GM12873 (cell line): Measurements from ENCODE around the gene GLIS1.

Source experiments
- TF ChIP-seq, protein P1 (sequence below): IDR thresholded peaks from 2 replicates; pipeline ENCODE4 v1.5.1; 2012; ENCODE audit warnings: low read depth, mild to moderate bottlenecking, moderate library complexity, low read length, control low read depth; ENCODE audit not compliant: insufficient read depth; ENCODE audit errors: missing control alignments

Gene GLIS1

DNA sequence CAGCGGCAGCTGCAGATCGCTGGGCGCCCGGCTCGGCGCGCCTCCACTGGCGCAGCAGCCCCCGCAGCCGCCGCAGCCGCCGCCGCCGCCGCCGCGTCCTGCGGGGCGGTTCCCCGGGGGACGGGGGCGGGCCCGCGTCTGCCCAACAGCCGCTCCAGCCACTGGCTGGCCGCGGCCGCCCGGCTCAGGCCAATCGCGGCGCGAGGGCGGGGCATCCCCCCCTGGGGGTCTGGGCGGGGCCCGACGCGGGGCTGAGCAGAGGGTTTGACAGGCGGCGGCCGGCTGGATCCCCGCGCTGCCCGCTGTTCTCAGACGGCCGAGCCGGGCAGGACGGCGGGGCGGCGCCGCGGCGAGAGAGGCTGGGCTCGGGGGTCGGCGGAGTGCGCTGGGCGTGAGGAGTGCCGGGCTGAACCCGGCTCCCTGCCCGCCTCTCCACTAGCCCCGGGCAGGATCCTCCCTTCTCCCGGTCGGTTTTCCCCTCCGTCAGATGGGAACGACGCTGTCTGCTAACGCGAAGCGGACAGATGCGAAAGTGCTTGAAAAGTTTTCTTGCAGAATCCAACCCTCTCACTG lies at the start of gene GLIS1:
Gene GLIS1 (minus strand): TSS at position 56 of the 573 bp plus-strand sequence. CDS start 1,100 bp downstream, outside the sequence.
- TF ChIP-seq, protein P1, sequence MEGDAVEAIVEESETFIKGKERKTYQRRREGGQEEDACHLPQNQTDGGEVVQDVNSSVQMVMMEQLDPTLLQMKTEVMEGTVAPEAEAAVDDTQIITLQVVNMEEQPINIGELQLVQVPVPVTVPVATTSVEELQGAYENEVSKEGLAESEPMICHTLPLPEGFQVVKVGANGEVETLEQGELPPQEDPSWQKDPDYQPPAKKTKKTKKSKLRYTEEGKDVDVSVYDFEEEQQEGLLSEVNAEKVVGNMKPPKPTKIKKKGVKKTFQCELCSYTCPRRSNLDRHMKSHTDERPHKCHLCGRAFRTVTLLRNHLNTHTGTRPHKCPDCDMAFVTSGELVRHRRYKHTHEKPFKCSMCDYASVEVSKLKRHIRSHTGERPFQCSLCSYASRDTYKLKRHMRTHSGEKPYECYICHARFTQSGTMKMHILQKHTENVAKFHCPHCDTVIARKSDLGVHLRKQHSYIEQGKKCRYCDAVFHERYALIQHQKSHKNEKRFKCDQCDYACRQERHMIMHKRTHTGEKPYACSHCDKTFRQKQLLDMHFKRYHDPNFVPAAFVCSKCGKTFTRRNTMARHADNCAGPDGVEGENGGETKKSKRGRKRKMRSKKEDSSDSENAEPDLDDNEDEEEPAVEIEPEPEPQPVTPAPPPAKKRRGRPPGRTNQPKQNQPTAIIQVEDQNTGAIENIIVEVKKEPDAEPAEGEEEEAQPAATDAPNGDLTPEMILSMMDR = no peak

DNA sequence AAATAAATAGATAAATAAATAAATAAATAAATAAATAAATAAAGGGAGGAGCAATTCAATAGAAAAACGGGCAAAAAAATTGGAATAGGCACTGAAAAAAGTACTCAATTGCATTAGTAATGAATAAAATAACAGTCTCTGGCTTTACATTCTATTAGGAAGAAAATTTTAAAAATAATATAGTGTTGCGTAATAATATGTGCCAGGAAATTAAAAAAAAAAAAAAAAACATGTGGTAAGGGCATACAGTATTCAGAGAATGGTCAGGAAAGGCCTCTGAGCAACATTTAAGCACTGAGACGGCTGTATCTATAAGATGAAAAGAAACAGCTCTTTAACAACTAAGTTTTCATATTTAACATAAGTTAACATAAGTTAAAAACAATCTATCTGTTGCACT lies 48.7 kb upstream of the GLIS1 start:
- TF ChIP-seq, protein P1 = no peak

DNA sequence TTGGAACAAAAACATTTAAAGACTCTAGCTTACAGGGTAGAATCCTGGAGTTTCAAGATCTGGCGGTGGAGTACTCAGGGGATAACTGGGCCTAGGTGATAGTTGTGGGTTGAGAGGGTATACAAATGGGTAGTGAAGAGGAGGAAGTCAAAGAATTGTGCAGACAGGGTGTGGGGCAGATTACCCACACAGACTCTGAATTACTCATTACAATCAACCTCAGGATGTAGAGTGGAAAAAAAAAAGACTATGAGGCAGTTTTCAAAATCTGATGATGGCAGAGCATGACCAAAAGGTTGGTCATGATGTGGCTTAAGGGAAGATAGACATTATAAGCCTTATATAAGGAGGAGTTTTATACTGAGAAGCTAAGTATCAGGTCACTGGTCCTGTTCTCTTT lies 44.1 kb upstream of the GLIS1 start:
- TF ChIP-seq, protein P1 = no peak

DNA sequence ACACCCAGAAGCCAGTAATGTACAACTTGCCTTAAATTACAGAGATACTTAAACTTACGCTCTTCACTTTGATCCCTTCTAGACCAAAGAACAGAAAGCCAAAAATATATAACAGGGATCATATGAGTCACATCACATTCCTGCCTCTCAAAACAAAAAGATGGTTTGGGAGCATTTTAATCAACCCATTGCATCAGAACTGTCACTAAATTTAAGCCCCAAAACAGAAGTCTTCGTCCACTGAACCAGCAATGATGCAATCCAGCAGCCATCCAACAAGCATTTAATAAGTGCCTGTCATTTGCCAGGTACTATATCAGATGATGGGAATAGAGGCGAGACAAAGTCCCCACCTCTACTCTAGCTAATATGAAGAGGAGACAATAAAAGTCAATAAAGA lies 42.7 kb upstream of the GLIS1 start:
- TF ChIP-seq, protein P1 = no peak

DNA sequence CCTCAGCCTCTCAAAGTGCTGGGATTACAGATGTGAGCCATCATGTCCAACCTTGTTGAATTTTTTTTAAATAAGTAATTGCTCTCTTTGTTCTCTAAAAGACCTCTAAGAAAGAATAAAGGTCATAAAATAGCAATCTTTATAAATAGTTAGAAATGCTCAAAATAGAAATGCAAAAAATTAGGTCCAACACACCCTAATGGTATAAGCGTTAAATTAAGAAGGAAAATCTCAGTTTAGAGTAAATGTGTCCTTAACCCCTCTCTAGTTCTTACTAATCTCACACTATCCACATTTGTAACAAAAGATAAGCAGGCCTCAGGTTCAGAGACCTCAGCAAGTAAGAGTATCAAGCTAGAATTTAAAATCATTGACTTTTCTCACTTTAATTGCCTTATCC lies 38.3 kb upstream of the GLIS1 start:
- TF ChIP-seq, protein P1 = no peak

DNA sequence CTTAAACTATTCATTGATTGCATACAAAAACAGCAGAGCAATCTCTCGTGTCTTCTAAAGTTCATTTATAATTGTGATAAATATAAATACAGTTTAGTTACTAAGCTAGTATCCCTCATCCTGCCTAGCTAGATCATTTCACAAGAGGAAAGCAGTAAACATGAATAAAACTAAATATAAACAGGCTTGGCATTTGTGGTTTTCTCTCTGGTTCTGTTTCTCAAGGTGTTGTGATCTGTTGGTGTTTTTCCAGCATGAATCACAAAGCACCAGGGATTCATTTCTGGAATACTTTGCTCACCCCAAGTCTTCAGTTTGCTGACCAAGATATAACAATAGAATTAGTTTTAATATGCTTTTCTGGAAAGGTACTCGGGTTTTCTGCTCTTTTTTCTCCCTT lies 32.7 kb upstream of the GLIS1 start:
- TF ChIP-seq, protein P1 = no peak

DNA sequence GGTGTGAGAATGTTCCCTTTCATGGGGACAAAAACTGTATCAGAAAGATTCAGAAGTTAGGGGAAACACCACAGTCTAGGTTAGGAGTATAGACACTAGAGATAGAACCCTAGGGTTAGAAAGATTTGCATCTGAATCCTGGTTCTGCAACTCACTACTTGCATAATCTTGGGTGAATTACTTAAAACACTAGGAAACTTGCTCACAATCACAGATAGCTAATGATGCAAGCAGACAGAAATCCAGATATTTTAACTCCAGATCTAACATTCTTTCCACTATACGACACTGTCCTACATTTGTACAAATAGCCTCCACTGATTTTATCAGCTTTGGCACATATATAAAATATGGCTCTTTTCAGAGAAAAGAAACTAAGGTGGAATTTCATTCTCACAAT lies 30.8 kb upstream of the GLIS1 start:
- TF ChIP-seq, protein P1 = no peak
